HL-60 (cell line): ENCODE results near the gene TNC.

Source experiments
- CTCF ChIP-seq: IDR thresholded peaks from one replicate; pipeline ENCODE4 v1.5.1; 2011; ENCODE audit warnings: low read length, control low read depth, inconsistent platforms; ENCODE audit not compliant: insufficient read depth
- GABPA ChIP-seq: IDR thresholded peaks from 2 replicates; pipeline ENCODE4 v1.6.1; 2012; ENCODE audit warnings: low read depth
- POLR2AphosphoS5 ChIP-seq: IDR thresholded peaks from 2 replicates; pipeline ENCODE4 v1.6.1; 2012; ENCODE audit warnings: low read depth
- SPI1 ChIP-seq: IDR thresholded peaks from 2 replicates; pipeline ENCODE4 v1.6.1; 2012; ENCODE audit warnings: low read depth, mild to moderate bottlenecking, borderline replicate concordance
- TF ChIP-seq, protein P1 (sequence below): IDR thresholded peaks from 2 replicates; pipeline ENCODE4 v1.6.1; 2012; ENCODE audit warnings: low read depth; ENCODE audit not compliant: insufficient replicate concordance

DNA sequence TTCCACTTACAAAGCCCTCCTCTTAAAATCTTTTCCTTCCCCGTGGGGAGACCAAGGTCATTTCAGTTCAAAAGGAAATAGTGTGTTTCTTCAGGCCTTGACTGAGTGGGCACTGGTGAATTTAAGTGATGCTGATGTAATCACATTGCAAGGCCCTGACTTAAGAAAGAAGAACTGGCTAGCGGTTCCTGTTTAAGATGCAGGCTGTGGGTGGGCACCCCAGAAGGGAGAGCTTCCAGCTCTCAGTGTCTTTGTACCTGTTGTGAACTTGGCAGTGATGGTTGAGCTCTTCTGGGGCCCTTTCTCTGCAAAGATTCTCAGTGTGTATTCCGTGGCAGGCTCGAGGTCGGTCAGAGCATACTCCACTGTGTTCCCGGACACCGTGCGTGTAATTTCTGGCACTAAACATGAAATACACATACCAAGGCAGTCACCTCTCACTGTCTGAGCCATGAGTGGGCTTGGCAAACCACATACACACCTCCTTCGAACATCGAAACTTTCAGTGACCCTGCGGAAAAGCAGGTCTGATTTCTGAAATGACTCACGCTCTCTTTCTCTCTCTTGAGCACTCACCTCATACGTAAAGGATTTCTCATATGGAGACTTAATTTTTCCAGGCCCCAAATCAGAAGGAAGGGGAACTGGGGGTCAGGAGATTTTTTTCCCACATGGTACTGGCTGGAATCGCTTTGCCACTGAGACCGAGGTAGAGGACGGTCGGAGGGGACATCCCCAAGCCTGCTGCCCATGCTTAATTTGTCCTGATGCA is 81.9 kb downstream of the TNC start:
- TF ChIP-seq CTCF, result no peak
- TF ChIP-seq POLR2AphosphoS5, result no peak
- no peak for TF ChIP-seq GABPA
- TF ChIP-seq, protein P1, sequence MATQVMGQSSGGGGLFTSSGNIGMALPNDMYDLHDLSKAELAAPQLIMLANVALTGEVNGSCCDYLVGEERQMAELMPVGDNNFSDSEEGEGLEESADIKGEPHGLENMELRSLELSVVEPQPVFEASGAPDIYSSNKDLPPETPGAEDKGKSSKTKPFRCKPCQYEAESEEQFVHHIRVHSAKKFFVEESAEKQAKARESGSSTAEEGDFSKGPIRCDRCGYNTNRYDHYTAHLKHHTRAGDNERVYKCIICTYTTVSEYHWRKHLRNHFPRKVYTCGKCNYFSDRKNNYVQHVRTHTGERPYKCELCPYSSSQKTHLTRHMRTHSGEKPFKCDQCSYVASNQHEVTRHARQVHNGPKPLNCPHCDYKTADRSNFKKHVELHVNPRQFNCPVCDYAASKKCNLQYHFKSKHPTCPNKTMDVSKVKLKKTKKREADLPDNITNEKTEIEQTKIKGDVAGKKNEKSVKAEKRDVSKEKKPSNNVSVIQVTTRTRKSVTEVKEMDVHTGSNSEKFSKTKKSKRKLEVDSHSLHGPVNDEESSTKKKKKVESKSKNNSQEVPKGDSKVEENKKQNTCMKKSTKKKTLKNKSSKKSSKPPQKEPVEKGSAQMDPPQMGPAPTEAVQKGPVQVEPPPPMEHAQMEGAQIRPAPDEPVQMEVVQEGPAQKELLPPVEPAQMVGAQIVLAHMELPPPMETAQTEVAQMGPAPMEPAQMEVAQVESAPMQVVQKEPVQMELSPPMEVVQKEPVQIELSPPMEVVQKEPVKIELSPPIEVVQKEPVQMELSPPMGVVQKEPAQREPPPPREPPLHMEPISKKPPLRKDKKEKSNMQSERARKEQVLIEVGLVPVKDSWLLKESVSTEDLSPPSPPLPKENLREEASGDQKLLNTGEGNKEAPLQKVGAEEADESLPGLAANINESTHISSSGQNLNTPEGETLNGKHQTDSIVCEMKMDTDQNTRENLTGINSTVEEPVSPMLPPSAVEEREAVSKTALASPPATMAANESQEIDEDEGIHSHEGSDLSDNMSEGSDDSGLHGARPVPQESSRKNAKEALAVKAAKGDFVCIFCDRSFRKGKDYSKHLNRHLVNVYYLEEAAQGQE, result no peak
- TF ChIP-seq SPI1, result peak; percentile 86
